Mesenteric fat pad (tissue), 1 donor: ENCODE results near the gene STX5. TPM values are rescaled to one million over a fixed set of nuclear protein-coding genes. Genes with fewer than 3 reads are reported as not detected.
"Not testable (repeated sequence)": the region's sequence is repeated elsewhere in the genome, so short reads cannot be mapped to it uniquely, and the experiment has no call there.

Source experiments
- DNase-seq: peaks from one replicate; pipeline ENCODE4 v3.0.0-alpha.2; 2020; ENCODE audit warnings: low spot score
- total RNA-seq: library from RNA; stranded (reverse); fragmentation: NEBNext Ultra II Directional; extraction: Animal tissue kit (Norgen Biotek cat#: 25700); gene quantifications from one replicate; pipeline ENCODE4 v1.2.1, GENCODE V29; 2021
- donor health status: DM: yes; HTN: yes; CAD: no.

Gene STX5
- total RNA-seq, 1 donor from 2014 or later, result 41.8 TPM

GRCh38 chr11:62832336-62833234, 734 bp upstream of the STX5 start, which contains the start of gene TEX54:
TSS of gene TEX54 (minus strand) at chr11:62832841.
- DNase-seq, result no peak

- DNase-seq, result no peak
These were observed 839 bp downstream of the STX5 start for GRCh38 chr11:62830904-62831519.

GRCh38 chr11:62828130-62828529, 3.7 kb downstream of the STX5 start:
- not testable (repeated sequence) for DNase-seq

- no peak for DNase-seq
These were observed 8.2 kb downstream of the STX5 start for GRCh38 chr11:62823677-62824076.

GRCh38 chr11:62817129-62817528, 14.7 kb downstream of the STX5 start:
- no peak for DNase-seq

- no peak for DNase-seq
These were observed 15.3 kb downstream of the STX5 start for GRCh38 chr11:62816557-62816956.

GRCh38 chr11:62811659-62812058, 20.2 kb downstream of the STX5 start:
- no peak for DNase-seq

GRCh38 chr11:62810748-62811147, 21.1 kb downstream of the STX5 start:
- DNase-seq, result no peak

- DNase-seq, result no peak
These were observed 25.2 kb downstream of the STX5 start for GRCh38 chr11:62806611-62807121.

- DNase-seq, result no peak
These were observed 25.9 kb downstream of the STX5 start for GRCh38 chr11:62805961-62806441.

- DNase-seq, result peak; percentile 99
These were observed 26.6 kb downstream of the STX5 start, which contains the start of gene NXF1 for GRCh38 chr11:62805076-62805892. TSS of gene NXF1 (minus strand) at chr11:62805440. CDS start at chr11:62805356, 84 bp downstream.

- DNase-seq, result no peak
These were observed 27.4 kb downstream of the STX5 start for GRCh38 chr11:62804310-62805075.

- no peak for DNase-seq
These were observed 30.8 kb downstream of the STX5 start for GRCh38 chr11:62801071-62801470.

GRCh38 chr11:62799486-62799885, 32.4 kb downstream of the STX5 start:
- no peak for DNase-seq

- no peak for DNase-seq
These were observed 35.6 kb downstream of the STX5 start for GRCh38 chr11:62796281-62796680.

GRCh38 chr11:62794201-62794775, 37.6 kb downstream of the STX5 start:
- no peak for DNase-seq

GRCh38 chr11:62792202-62792575, 39.7 kb downstream of the STX5 start:
- no peak for DNase-seq

GRCh38 chr11:62791501-62792201, 40.2 kb downstream of the STX5 start, which contains the start of gene TMEM223:
TSS of gene TMEM223 (minus strand) at chr11:62792006. CDS start at chr11:62791994, 12 bp downstream.
- DNase-seq, result peak; percentile 97

- DNase-seq, result no peak
These were observed 42.3 kb downstream of the STX5 start for GRCh38 chr11:62789576-62789975.
